Cardiac fibroblast (primary cell): ENCODE data around the gene LRRC1.

Experiments
- DNase-seq, 2 donors: peaks; one replicate each; pipeline versions ENCODE4 v3.0.0 to v3.0.0-alpha.2; 2010; ENCODE audit warnings: low read depth in 2 of 2
- H3K4me3 ChIP-seq, 2 donors: replicated peaks in 1 of 2; 1 replicate in 1 of 2; 2 replicates in 1 of 2; pipeline ENCODE4 v1.5.1; 2011; ENCODE audit warnings: low read depth in 2 of 2, low read length in 2 of 2, mild to moderate bottlenecking in 2 of 2, moderate library complexity in 1 of 2
- TF ChIP-seq, protein P1 (sequence below): IDR thresholded peaks from one replicate; pipeline ENCODE4 v1.5.1; 2011; ENCODE audit warnings: low read depth, mild to moderate bottlenecking, low read length, inconsistent platforms

LRRC1 gene

DNA sequence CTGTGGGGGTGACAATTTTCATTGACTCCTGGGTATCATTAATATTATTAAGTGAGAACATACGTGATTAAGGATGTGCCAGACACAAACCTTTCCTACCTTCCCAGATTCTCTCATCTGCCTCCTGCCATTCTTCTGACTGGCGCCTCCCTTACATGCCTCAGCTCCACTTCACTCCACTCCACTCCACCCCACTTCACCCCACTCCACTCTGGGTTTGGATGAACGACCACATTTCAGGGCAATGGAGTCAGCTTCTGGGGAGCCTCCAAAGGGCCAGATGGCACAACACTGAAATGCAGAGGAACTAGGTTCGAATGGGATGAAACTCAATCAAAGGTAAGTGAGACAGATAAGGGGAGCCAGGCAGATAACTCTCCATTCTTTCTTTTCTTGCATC is 40.5 kb upstream of the LRRC1 start:
- TF ChIP-seq, protein P1, sequence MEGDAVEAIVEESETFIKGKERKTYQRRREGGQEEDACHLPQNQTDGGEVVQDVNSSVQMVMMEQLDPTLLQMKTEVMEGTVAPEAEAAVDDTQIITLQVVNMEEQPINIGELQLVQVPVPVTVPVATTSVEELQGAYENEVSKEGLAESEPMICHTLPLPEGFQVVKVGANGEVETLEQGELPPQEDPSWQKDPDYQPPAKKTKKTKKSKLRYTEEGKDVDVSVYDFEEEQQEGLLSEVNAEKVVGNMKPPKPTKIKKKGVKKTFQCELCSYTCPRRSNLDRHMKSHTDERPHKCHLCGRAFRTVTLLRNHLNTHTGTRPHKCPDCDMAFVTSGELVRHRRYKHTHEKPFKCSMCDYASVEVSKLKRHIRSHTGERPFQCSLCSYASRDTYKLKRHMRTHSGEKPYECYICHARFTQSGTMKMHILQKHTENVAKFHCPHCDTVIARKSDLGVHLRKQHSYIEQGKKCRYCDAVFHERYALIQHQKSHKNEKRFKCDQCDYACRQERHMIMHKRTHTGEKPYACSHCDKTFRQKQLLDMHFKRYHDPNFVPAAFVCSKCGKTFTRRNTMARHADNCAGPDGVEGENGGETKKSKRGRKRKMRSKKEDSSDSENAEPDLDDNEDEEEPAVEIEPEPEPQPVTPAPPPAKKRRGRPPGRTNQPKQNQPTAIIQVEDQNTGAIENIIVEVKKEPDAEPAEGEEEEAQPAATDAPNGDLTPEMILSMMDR: no peak
- DNase-seq: no peak

DNA sequence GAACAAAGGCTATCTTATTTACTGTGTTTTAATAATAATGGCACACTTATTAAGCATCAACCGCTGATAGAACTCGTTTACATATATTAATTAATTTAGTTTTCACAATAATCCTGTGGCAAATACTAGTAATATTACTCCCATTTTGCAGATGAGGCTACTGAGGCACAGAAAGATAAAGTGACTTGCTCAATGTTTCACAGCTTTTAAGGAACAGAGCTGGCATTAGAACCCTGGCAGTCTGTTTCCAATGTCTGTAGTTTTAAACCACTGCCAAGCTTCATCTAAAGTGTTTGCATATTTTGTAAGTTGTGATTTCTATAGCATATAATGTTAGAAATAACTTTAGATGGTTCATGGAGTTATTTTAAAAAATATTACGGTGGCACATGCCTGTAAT is 38.4 kb upstream of the LRRC1 start:
- no peak for DNase-seq
- TF ChIP-seq, protein P1: no peak
- H3K4me3 ChIP-seq: no peak overlapping the region

More for the DNA sequence above, 40.5 kb upstream of the LRRC1 start:
- no peak overlapping the region for H3K4me3 ChIP-seq

DNA sequence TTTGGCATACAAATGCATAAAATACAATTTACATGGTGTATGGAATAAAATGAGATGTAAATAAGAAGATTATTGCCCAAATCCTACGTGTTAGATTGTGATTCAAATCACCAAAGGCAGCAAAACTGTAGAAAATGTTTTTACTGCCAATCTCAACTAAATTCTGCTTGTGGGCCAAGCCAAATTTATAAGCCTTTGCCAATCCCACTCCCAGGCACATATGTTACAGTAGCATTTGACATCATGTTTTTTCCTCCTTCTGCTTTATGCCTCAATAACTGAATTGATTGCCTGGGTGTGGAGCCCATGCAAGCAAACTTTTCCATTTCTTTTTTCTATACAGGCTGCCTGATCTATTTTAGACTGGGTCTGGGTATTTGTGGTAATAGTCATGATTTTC is 36.3 kb upstream of the LRRC1 start:
- no peak overlapping the region for H3K4me3 ChIP-seq
- no peak for DNase-seq
- TF ChIP-seq, protein P1: no peak

DNA sequence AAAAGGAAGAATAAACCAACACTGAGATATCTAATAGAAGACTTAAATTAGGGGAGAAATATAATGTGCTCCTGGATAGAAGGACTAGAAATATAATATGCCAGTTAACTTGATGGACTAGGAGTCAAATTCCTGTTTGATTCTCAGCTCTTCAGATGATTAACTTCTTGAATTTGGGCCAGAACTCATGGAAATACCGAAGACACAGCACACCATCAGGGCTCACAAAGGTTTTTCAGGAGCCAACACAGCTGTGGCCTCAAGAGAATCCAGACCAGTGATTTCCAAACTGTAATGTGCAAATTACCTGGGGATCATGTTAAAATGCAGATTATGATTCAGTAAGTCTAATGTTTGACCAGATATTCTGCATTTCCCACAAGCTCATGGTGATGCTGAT is 33.8 kb upstream of the LRRC1 start:
- TF ChIP-seq, protein P1: no peak
- no peak for DNase-seq
- no peak overlapping the region for H3K4me3 ChIP-seq

DNA sequence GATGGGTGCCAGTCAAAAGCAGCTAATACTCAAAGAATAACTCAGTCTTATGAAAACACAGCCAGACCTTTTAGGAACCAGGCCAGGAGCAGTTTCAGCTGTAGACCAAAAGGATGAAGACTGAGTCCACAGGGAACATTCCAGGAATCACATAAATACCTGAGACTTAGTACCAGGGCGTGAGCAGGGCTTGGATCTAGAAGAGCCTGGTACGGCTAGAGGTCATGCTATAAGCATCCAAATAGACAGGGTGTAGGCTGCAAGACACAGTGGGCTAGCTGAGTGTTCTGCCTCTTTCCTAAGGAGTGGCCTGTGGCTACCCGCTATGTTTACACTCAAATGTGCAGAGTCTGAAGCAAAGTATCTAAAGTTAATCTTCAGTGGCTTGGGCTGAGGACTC is 29.5 kb upstream of the LRRC1 start:
- TF ChIP-seq, protein P1: no peak
- no peak overlapping the region for H3K4me3 ChIP-seq

DNA sequence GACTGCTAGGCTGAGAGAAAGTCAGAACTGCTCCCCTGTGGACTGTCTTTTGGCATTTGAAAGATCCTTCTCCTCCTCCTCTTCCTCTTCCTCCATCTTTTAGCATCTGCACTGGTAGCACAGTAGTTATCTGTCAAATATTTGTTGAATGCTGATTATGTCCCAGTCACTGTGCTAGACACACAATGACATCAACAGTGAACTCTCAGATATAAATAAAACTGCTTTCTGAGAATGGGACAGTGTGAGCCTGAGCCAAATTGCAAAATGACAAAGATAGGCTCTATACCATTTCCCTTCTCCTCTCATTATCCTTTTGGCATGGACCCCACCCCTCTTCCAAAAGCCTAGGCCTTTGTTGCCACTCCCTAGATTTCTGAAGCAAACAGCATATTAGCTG is 27.9 kb upstream of the LRRC1 start:
- TF ChIP-seq, protein P1: no peak
- no peak for DNase-seq
- H3K4me3 ChIP-seq: no peak overlapping the region

More for the DNA sequence above, 29.5 kb upstream of the LRRC1 start:
- DNase-seq: no peak

DNA sequence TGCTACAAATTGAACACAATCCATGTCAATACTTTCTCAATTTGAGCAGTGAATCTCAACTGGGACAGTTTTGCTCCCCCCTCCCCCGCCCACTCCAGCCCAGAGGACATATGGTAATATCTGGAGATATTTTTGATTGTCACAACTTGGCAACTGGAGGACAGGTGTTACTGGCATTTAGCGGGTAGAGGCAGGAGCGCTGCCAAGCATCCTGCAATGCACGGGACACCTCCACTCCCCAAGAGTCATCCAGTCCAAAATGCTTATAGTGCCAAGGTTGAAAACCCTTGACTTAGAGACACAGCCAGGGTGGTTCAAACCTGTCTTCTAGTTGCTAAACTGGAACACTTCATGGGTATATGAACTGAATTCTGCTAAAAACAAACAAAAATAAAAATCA is 26.9 kb upstream of the LRRC1 start:
- no peak overlapping the region for H3K4me3 ChIP-seq
- TF ChIP-seq, protein P1: no peak
- DNase-seq: no peak
